HG03354 (cell line): ENCODE results near the gene PDE1A.

Source experiments
- ATAC-seq: cut with Tn5 transposase; IDR thresholded peaks from one replicate; pipeline ENCODE4 v1.9.1; 2021; ENCODE audit warnings: mild to moderate bottlenecking; ENCODE audit not compliant: unreplicated experiment, poor library complexity, severe bottlenecking

PDE1A gene

GRCh38 chr2:182426918-182427240 is at the start of gene PDE1A:
TSS of gene PDE1A (minus strand) at chr2:182427036.
- ATAC-seq, result no peak

- no peak for ATAC-seq
These were observed 46.8 kb upstream of the PDE1A start for GRCh38 chr2:182473635-182474034.

- no peak for ATAC-seq
These were observed 36.9 kb upstream of the PDE1A start for GRCh38 chr2:182463760-182464159.

GRCh38 chr2:182456784-182457183 is 29.9 kb upstream of the PDE1A start:
- ATAC-seq, result no peak

- no peak for ATAC-seq
These were observed 25.7 kb upstream of the PDE1A start for GRCh38 chr2:182452456-182452990.

GRCh38 chr2:182448371-182448770 is 21.5 kb upstream of the PDE1A start:
- no peak for ATAC-seq

GRCh38 chr2:182447863-182448262 is 21.0 kb upstream of the PDE1A start:
- no peak for ATAC-seq

- ATAC-seq, result no peak
These were observed 20.3 kb upstream of the PDE1A start for GRCh38 chr2:182447163-182447562.

- ATAC-seq, result no peak
These were observed 19.3 kb upstream of the PDE1A start for GRCh38 chr2:182446087-182446486.

GRCh38 chr2:182445391-182445965 is 18.6 kb upstream of the PDE1A start:
- ATAC-seq, result no peak

- ATAC-seq, result no peak
These were observed 18.0 kb upstream of the PDE1A start for GRCh38 chr2:182444806-182445205.

- peak; percentile 70 for ATAC-seq
These were observed 17.3 kb upstream of the PDE1A start for GRCh38 chr2:182444170-182444569.

- ATAC-seq, result no peak
These were observed 9.4 kb upstream of the PDE1A start for GRCh38 chr2:182436252-182436651.

- no peak for ATAC-seq
These were observed 8.9 kb upstream of the PDE1A start for GRCh38 chr2:182435754-182436153.

- no peak for ATAC-seq
These were observed 5.2 kb upstream of the PDE1A start for GRCh38 chr2:182432051-182432450.

- ATAC-seq, result no peak
These were observed 1.6 kb upstream of the PDE1A start for GRCh38 chr2:182428476-182428875.

- ATAC-seq, result no peak
These were observed 536 bp downstream of the PDE1A start for GRCh38 chr2:182426082-182426917.

GRCh38 chr2:182422864-182423263 is 4.0 kb downstream of the PDE1A start:
- no peak for ATAC-seq

GRCh38 chr2:182420669-182421068 is 6.2 kb downstream of the PDE1A start:
- no peak for ATAC-seq

GRCh38 chr2:182416861-182417260 is 10.0 kb downstream of the PDE1A start:
- no peak for ATAC-seq

- ATAC-seq, result no peak
These were observed 10.6 kb downstream of the PDE1A start for GRCh38 chr2:182416191-182416590.
